GM12891 (cell line): ENCODE data around the gene SECTM1.

ENCODE experiments used
- DNase-seq: peaks from one replicate; pipeline ENCODE4 v3.0.0; 2011; ENCODE audit warnings: low spot score; ENCODE audit not compliant: insufficient read length
- FAIRE-seq: peaks from 2 replicates; lab custom pipeline; 2011; peaks lifted over from hg19 to GRCh38; lab: Jason Lieb, UNC
- PAX5 ChIP-seq: IDR thresholded peaks from 2 replicates; pipeline ENCODE4 v1.6.1; 2011; ENCODE audit warnings: low read length, moderate library complexity, mild to moderate bottlenecking; ENCODE audit not compliant: insufficient read depth, severe bottlenecking
- POLR2A ChIP-seq: IDR thresholded peaks from 2 replicates; pipeline ENCODE4 v1.6.1; 2011; ENCODE audit warnings: low read depth, low read length, control low read depth
- POLR2AphosphoS5 ChIP-seq: IDR thresholded peaks from 2 replicates; pipeline ENCODE4 v1.6.1; 2011; ENCODE audit warnings: low read depth, low read length, control low read depth
- POU2F2 ChIP-seq: IDR thresholded peaks from 2 replicates; pipeline ENCODE4 v1.6.1; 2011; ENCODE audit warnings: low read depth, mild to moderate bottlenecking, control low read depth, low read length, moderate library complexity
- SPI1 ChIP-seq: IDR thresholded peaks from 2 replicates; pipeline ENCODE4 v1.6.1; 2011; ENCODE audit warnings: low read depth, low read length, control low read depth
- TAF1 ChIP-seq: IDR thresholded peaks from 2 replicates; pipeline ENCODE4 v1.6.1; 2011; ENCODE audit warnings: low read depth, low read length, control low read depth

Gene SECTM1

GRCh38 chr17:82320140-82320840 lies 13.3 kb downstream of the SECTM1 start:
- DNase-seq, result no peak
- TF ChIP-seq POU2F2 (no peak), POLR2A (no peak), POLR2AphosphoS5 (no peak), SPI1 (no peak), PAX5 (no peak), TAF1 (no peak)
- no peak for FAIRE-seq

DNA sequence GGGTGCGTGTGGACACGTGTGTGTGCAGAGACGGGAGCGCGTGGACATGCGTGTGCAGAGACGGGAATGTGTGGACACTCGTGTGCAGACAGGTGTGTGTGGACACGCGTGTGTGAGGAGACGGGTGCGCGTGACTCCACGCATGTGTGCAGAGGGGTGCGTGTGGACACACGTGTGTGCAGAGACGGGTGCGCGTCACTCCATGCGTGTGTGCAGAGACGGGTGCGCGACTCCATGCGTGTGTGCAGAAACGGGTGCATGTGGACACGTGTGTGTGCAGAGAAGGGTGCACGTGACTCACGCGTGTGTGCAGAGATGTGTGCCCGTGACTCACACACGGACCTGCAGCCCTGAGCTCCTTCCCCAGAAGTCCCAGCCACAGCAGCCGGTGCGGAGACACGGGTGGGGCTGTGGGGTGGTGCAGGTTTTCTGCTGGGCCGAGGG lies 13.9 kb downstream of the SECTM1 start:
- DNase-seq (no peak), FAIRE-seq (peak; percentile 38)
- TF ChIP-seq TAF1 (no peak), POLR2AphosphoS5 (no peak), PAX5 (no peak), SPI1 (no peak), POU2F2 (no peak), POLR2A (no peak)

- TF ChIP-seq POLR2AphosphoS5 (no peak), SPI1 (no peak), TAF1 (no peak)
- DNase-seq (no peak), FAIRE-seq (peak; percentile 23)
Observed at GRCh38 chr17:82318772-82319606, 14.6 kb downstream of the SECTM1 start.

DNA sequence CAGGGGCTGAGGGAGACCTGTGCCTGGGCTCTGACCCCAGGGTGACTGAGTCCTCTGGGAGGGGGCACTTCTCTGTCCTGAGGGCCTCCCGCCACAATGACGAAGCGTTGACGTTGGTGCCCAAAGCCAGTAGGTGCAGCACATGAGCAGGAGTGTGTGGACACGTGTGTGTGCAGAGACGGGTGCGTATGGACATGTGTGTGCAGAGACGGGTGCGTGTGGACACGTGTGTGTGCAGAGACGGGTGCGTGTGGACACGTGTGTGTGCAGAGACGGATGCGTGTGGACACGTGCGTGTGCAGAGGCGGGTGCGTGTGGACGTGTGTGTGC lies 15.4 kb downstream of the SECTM1 start:
- TF ChIP-seq POU2F2, result no peak
- no peak for TF ChIP-seq SPI1
- TF ChIP-seq TAF1, result no peak
- no peak for TF ChIP-seq PAX5
- TF ChIP-seq POLR2A, result no peak
- FAIRE-seq (no peak), DNase-seq (no peak)

DNA sequence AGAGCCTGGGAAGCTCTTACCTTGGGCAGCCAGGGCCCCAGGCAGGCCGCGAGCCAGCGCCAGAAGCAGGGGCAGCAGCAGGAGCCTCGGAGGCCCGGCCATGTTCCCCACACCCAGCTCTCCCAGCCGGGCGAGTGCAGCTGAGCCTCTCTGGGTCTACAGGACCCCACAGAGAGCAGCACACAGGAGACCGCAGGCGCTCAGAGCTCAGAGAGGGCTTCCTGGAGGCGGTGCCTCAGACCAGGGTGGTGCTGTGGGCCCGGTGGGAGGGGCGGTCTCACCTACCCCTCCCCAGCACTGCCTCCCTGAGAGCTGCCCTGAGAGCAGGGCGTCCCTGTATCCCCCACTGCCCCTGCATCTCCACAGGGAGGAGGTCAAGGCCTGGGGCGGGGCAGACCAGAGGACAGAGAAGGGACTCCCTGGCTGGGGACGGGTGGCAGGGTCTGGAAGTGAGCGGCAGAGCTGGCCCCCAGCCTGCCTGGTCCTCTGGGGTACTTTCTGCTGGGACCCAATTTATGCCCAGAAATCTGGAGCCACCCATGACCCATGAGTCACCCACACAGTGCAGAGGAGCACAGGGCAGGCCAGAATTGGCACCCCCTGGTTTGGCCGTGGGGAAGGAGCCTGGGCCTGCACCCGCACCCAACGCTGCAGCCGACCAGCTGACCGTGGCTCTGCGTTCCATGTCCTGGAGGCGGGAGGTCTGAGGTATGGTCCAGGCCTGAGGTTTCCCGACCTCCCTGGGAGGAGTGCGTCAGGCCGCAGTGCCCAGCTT lies 16.0 kb downstream of the SECTM1 start, which contains the start of gene CD7:
Gene CD7 (minus strand): TSS at position 215 of the 775 bp plus-strand sequence. CDS start 113 bp downstream, at position 102.
- FAIRE-seq (no peak), DNase-seq (no peak)
- TF ChIP-seq POLR2AphosphoS5 (no peak), SPI1 (no peak), POU2F2 (no peak), TAF1 (no peak), POLR2A (no peak), PAX5 (no peak)

- FAIRE-seq (no peak), DNase-seq (no peak)
- no peak for TF ChIP-seq SPI1
- no peak for TF ChIP-seq POLR2A
- TF ChIP-seq TAF1, result no peak
- TF ChIP-seq POU2F2, result no peak
- TF ChIP-seq POLR2AphosphoS5, result no peak
- no peak for TF ChIP-seq PAX5
Observed at GRCh38 chr17:82316651-82317393, 16.7 kb downstream of the SECTM1 start.

- FAIRE-seq (no peak), DNase-seq (no peak)
- TF ChIP-seq PAX5, result no peak
- TF ChIP-seq POLR2A, result no peak
- no peak for TF ChIP-seq POU2F2
Observed at GRCh38 chr17:82315703-82316358, 17.7 kb downstream of the SECTM1 start.
